ENCODE results near the gene XYLT1.

Gene XYLT1

DNA sequence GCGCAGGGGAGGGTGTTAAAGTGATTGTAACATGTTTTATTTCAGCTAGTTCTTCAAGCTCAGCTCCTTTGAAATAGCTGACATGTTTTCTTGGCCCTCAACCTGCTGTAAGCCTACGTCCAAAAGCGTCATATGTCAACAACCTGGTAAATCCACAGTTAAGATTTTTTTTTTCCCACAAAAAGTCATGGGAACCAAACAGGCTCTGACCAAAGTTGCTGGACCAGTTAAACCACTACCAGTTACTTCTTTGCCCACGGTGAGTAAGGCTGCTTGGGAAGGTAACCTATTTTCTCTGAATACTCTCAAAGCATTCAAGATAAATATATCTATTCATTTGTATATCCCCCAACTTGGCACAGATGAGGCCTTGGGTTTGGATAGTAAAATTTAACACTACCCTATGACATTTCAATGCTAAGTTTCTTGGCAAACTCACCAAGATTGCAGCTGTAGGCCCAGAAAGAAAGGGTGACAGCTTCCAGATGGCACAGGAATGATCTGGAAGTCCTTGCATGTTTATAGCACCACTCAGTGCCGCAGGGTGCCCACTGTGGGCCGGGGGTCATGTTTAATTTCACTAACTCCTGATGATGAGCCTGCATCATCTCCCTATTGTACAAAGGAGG is 166.2 kb downstream of the XYLT1 start (continued):
- TF ChIP-seq, protein P1, sequence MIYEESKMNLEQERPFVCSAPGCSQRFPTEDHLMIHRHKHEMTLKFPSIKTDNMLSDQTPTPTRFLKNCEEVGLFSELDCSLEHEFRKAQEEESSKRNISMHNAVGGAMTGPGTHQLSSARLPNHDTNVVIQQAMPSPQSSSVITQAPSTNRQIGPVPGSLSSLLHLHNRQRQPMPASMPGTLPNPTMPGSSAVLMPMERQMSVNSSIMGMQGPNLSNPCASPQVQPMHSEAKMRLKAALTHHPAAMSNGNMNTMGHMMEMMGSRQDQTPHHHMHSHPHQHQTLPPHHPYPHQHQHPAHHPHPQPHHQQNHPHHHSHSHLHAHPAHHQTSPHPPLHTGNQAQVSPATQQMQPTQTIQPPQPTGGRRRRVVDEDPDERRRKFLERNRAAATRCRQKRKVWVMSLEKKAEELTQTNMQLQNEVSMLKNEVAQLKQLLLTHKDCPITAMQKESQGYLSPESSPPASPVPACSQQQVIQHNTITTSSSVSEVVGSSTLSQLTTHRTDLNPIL (CRISPR knock-in tag; IDR thresholded peaks at IDR 0.05; ENCODE audit: low read depth) = no peak
- TF ChIP-seq PPARA (CRISPR knock-in tag; IDR thresholded peaks at IDR 0.05; ENCODE audit: borderline replicate concordance) = no peak
- TF ChIP-seq, protein P2, sequence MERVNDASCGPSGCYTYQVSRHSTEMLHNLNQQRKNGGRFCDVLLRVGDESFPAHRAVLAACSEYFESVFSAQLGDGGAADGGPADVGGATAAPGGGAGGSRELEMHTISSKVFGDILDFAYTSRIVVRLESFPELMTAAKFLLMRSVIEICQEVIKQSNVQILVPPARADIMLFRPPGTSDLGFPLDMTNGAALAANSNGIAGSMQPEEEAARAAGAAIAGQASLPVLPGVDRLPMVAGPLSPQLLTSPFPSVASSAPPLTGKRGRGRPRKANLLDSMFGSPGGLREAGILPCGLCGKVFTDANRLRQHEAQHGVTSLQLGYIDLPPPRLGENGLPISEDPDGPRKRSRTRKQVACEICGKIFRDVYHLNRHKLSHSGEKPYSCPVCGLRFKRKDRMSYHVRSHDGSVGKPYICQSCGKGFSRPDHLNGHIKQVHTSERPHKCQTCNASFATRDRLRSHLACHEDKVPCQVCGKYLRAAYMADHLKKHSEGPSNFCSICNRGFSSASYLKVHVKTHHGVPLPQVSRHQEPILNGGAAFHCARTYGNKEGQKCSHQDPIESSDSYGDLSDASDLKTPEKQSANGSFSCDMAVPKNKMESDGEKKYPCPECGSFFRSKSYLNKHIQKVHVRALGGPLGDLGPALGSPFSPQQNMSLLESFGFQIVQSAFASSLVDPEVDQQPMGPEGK (CRISPR knock-in tag; IDR thresholded peaks at IDR 0.05; ENCODE audit: borderline replicate concordance) = no peak

DNA sequence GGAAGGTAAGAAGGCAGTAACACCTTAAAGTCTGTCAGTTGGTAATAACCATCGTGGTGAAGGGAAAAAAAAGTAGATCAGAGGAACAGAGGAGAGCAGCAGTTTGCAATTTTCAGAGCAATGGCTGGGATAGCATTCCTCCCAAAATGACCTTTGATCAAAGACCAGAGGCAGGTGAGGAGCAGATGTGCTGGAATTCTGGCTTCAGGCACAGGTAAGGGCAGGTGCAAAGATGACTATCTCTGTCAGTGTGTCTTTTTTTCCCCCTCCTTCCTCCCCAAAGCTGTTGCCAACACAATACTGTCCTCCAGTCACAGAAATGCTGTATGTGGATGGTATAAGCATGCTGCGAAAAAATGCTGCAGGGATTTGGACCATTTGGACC is 166.7 kb downstream of the XYLT1 start:
- TF ChIP-seq, protein P3, sequence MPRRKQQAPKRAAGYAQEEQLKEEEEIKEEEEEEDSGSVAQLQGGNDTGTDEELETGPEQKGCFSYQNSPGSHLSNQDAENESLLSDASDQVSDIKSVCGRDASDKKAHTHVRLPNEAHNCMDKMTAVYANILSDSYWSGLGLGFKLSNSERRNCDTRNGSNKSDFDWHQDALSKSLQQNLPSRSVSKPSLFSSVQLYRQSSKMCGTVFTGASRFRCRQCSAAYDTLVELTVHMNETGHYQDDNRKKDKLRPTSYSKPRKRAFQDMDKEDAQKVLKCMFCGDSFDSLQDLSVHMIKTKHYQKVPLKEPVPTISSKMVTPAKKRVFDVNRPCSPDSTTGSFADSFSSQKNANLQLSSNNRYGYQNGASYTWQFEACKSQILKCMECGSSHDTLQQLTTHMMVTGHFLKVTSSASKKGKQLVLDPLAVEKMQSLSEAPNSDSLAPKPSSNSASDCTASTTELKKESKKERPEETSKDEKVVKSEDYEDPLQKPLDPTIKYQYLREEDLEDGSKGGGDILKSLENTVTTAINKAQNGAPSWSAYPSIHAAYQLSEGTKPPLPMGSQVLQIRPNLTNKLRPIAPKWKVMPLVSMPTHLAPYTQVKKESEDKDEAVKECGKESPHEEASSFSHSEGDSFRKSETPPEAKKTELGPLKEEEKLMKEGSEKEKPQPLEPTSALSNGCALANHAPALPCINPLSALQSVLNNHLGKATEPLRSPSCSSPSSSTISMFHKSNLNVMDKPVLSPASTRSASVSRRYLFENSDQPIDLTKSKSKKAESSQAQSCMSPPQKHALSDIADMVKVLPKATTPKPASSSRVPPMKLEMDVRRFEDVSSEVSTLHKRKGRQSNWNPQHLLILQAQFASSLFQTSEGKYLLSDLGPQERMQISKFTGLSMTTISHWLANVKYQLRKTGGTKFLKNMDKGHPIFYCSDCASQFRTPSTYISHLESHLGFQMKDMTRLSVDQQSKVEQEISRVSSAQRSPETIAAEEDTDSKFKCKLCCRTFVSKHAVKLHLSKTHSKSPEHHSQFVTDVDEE (CRISPR knock-in tag; IDR thresholded peaks at IDR 0.05) = no peak
- no peak for TF ChIP-seq CSDC2 (CRISPR knock-in tag; IDR thresholded peaks at IDR 0.05)
- TF ChIP-seq ZNF8 (CRISPR knock-in tag; IDR thresholded peaks at IDR 0.05) = no peak
- TF ChIP-seq OSR1 (CRISPR knock-in tag; IDR thresholded peaks at IDR 0.05) = no peak
- TF ChIP-seq TCF4 (CRISPR knock-in tag; IDR thresholded peaks at IDR 0.05; ENCODE audit: borderline replicate concordance) = no peak
- TF ChIP-seq ZNF565 (CRISPR knock-in tag; conservative IDR thresholded peaks at IDR 0.05; ENCODE audit: low read depth) = no peak
- TF ChIP-seq, protein P1 (CRISPR knock-in tag; IDR thresholded peaks at IDR 0.05; ENCODE audit: low read depth) = no peak
- ATAC-seq = no peak

DNA sequence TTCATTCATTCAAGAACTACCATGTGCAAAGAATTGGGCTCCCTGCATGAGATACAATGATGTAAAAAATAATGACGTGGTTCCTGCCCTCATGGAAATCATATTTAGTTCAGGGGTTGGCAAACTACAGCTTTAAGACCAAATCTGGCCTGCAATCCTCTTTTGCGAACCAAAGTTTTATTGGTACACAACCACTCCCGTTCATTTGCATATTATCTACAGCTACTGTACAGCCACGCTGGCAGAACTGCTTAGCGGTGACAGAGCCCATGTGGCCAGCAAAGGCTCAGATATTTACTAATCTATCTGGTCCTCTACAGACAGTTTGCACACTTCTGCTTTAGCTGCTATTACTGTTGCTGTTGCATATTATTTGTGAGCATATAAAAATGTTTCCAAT is 167.7 kb downstream of the XYLT1 start:
- ATAC-seq = no peak
- no peak for TF ChIP-seq CSDC2 (CRISPR knock-in tag; IDR thresholded peaks at IDR 0.05)
- TF ChIP-seq, protein P2 (CRISPR knock-in tag; IDR thresholded peaks at IDR 0.05; ENCODE audit: borderline replicate concordance) = no peak
- no peak for TF ChIP-seq ARNTL (CRISPR knock-in tag; IDR thresholded peaks at IDR 0.05; ENCODE audit: borderline replicate concordance, low read depth)
- no peak for TF ChIP-seq OSR1 (CRISPR knock-in tag; IDR thresholded peaks at IDR 0.05)
- TF ChIP-seq TOX (CRISPR knock-in tag; IDR thresholded peaks at IDR 0.05; ENCODE audit: borderline replicate concordance) = no peak
- TF ChIP-seq BACH2 (CRISPR knock-in tag; IDR thresholded peaks at IDR 0.05; ENCODE audit: borderline replicate concordance) = no peak
- TF ChIP-seq GLIS3 (CRISPR knock-in tag; IDR thresholded peaks at IDR 0.05) = no peak
- TF ChIP-seq ZNF70 (CRISPR knock-in tag; IDR thresholded peaks at IDR 0.05) = no peak
- no peak for TF ChIP-seq PPARA (CRISPR knock-in tag; IDR thresholded peaks at IDR 0.05; ENCODE audit: borderline replicate concordance)
- TF ChIP-seq, protein P4, sequence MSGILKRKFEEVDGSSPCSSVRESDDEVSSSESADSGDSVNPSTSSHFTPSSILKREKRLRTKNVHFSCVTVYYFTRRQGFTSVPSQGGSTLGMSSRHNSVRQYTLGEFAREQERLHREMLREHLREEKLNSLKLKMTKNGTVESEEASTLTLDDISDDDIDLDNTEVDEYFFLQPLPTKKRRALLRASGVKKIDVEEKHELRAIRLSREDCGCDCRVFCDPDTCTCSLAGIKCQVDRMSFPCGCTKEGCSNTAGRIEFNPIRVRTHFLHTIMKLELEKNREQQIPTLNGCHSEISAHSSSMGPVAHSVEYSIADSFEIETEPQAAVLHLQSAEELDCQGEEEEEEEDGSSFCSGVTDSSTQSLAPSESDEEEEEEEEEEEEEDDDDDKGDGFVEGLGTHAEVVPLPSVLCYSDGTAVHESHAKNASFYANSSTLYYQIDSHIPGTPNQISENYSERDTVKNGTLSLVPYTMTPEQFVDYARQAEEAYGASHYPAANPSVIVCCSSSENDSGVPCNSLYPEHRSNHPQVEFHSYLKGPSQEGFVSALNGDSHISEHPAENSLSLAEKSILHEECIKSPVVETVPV (CRISPR knock-in tag; IDR thresholded peaks at IDR 0.05) = no peak
- TF ChIP-seq ZNF8 (CRISPR knock-in tag; IDR thresholded peaks at IDR 0.05) = no peak
- TF ChIP-seq RARB (CRISPR knock-in tag; IDR thresholded peaks at IDR 0.05) = no peak
- TF ChIP-seq TCF4 (CRISPR knock-in tag; IDR thresholded peaks at IDR 0.05; ENCODE audit: borderline replicate concordance) = no peak
- TF ChIP-seq ESRRG (CRISPR knock-in tag; IDR thresholded peaks at IDR 0.05) = no peak
- TF ChIP-seq SNAI2 (CRISPR knock-in tag; IDR thresholded peaks at IDR 0.05) = no peak
- TF ChIP-seq, protein P1 (CRISPR knock-in tag; IDR thresholded peaks at IDR 0.05; ENCODE audit: low read depth) = no peak
- no peak for TF ChIP-seq ISL1 (CRISPR knock-in tag; IDR thresholded peaks at IDR 0.05)
- TF ChIP-seq, protein P3 (CRISPR knock-in tag; IDR thresholded peaks at IDR 0.05) = no peak
- no peak for TF ChIP-seq ZNF565 (CRISPR knock-in tag; conservative IDR thresholded peaks at IDR 0.05; ENCODE audit: low read depth)
- TF ChIP-seq ZC3H10 (CRISPR knock-in tag; IDR thresholded peaks at IDR 0.05) = no peak
